SJSA1 (cell line): ENCODE results near the gene RREB1. TPM values are rescaled to one million over a fixed set of nuclear protein-coding genes. Genes with fewer than 3 reads are reported as not detected.
"Not testable (repeated sequence)": the region's sequence is repeated elsewhere in the genome, so short reads cannot be mapped to it uniquely, and the experiment has no call there.

Experiments used
- DNase-seq, 2 experiments: peaks; one replicate each; pipeline ENCODE4 v3.0.0-alpha.2; 2015 to 2020; ENCODE audit warnings: low spot score in 2 of 2, low read depth in 1 of 2
- H3K27ac ChIP-seq: fragments of 250-450 bp; sonication (Bioruptor Pico); 2 replicates; pipeline ENCODE4 v1.5.1; 2020; ENCODE audit warnings: mild to moderate bottlenecking, moderate library complexity
- H3K27me3 ChIP-seq: fragments of 250-450 bp; sonication (Bioruptor Pico); replicated peaks from 2 replicates; pipeline ENCODE4 v1.5.1; 2020; ENCODE audit warnings: mild to moderate bottlenecking, moderate library complexity
- H3K36me3 ChIP-seq: fragments of 250-450 bp; sonication (Bioruptor Pico); 2 replicates; pipeline ENCODE4 v1.5.1; 2020; ENCODE audit warnings: mild to moderate bottlenecking
- H3K4me1 ChIP-seq: fragments of 250-450 bp; sonication (Bioruptor Pico); replicated peaks from 2 replicates; pipeline ENCODE4 v1.6.1; 2021; ENCODE audit warnings: mild to moderate bottlenecking
- H3K4me3 ChIP-seq: fragments of 250-450 bp; sonication (Bioruptor Pico); 2 replicates; pipeline ENCODE4 v1.5.1; 2020; ENCODE audit warnings: mild to moderate bottlenecking
- H3K9me3 ChIP-seq: fragments of 250-450 bp; sonication (Bioruptor Pico); replicated peaks from 2 replicates; pipeline ENCODE4 v1.5.1; 2020; ENCODE audit warnings: mild to moderate bottlenecking
- total RNA-seq: library from RNA; depleted of rRNA; stranded (reverse); fragments of >200 nt; shearing (Covaris generic); gene quantifications from 2 replicates; pipeline ENCODE4 v1.2.3, GENCODE V29; 2014

The RREB1 gene
- total RNA-seq, 1 experiment from 2014 or later, result 16.9 TPM

GRCh38 chr6:7150381-7151064 lies 42.8 kb downstream of the RREB1 start:
- Histone ChIP-seq H3K4me1 (peaks cover 57% of the 10 kb centered on the region), H3K27me3 (no peaks in the 10 kb centered on the region), H3K4me3 (no peak overlapping the region), H3K27ac (no peak overlapping the region), H3K9me3 (no peaks in the 10 kb centered on the region), H3K36me3 (peaks cover 12% of the 10 kb centered on the region)
- no peak for DNase-seq

- Histone ChIP-seq H3K36me3 (peaks cover 11% of the 10 kb centered on the region), H3K9me3 (no peaks in the 10 kb centered on the region), H3K4me1 (peaks cover 57% of the 10 kb centered on the region), H3K27ac (no peak overlapping the region), H3K27me3 (no peaks in the 10 kb centered on the region), H3K4me3 (no peak overlapping the region)
- DNase-seq, result no peak
Observed at GRCh38 chr6:7151381-7151780, 43.6 kb downstream of the RREB1 start.

- Histone ChIP-seq H3K27me3 (no peaks in the 10 kb centered on the region), H3K9me3 (no peaks in the 10 kb centered on the region), H3K4me3 (no peak overlapping the region), H3K27ac (no peak overlapping the region), H3K36me3 (peaks cover 11% of the 10 kb centered on the region), H3K4me1 (peaks cover 57% of the 10 kb centered on the region)
- no peak for DNase-seq
Observed at GRCh38 chr6:7152462-7152861, 44.7 kb downstream of the RREB1 start.

GRCh38 chr6:7153789-7154188 lies 46.0 kb downstream of the RREB1 start:
- no peak for DNase-seq
- Histone ChIP-seq H3K9me3 (no peaks in the 10 kb centered on the region), H3K27me3 (no peaks in the 10 kb centered on the region), H3K4me1 (peaks cover 56% of the 10 kb centered on the region), H3K36me3 (peaks cover 11% of the 10 kb centered on the region), H3K4me3 (no peak overlapping the region), H3K27ac (no peak overlapping the region)

GRCh38 chr6:7154341-7155139 lies 46.8 kb downstream of the RREB1 start:
- Histone ChIP-seq H3K27ac (no peak overlapping the region), H3K9me3 (no peaks in the 10 kb centered on the region), H3K4me1 (peaks cover 55% of the 10 kb centered on the region), H3K4me3 (no peak overlapping the region), H3K36me3 (peaks cover 11% of the 10 kb centered on the region), H3K27me3 (no peaks in the 10 kb centered on the region)
- DNase-seq, result no peak

DNA sequence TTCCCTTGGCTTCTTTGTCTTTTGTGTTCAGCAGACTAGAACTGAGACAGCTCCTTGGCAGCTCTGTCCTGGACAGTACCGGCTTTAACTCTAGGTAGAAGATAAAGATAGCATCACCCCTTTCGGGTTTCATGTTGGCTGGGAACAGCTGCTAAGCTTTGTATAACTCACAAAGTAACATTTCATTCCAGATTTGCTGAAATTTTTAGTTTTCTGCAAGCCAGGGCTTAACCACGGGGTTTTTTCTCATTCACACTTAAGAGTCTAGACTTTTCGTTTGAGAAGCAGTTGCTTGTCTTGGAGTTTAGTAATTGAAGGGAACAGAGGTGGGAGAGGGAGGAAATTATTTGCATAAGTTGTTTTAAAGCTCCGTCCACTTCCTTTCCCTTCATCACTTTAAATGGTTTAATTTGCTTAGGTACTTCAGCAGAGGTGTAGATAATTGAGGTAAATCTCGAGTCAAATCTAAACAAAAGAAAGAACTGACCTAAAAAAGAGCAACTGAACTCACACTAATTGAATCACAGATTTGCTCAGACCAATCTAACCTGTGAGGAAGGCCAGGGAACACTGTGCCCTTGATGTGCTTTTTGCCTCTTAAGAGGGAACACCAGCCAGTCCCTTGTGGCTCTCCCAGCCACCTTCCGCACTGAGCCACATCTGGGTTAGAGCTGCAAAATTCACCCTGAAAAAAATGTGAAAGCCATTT lies 48.3 kb downstream of the RREB1 start:
- Histone ChIP-seq H3K4me3 (no peak overlapping the region), H3K27ac (peak overlapping the region; percentile 69), H3K9me3 (no peaks in the 10 kb centered on the region), H3K27me3 (no peaks in the 10 kb centered on the region), H3K4me1 (peaks cover 55% of the 10 kb centered on the region), H3K36me3 (peaks cover 11% of the 10 kb centered on the region)
- DNase-seq, result no peak

DNA sequence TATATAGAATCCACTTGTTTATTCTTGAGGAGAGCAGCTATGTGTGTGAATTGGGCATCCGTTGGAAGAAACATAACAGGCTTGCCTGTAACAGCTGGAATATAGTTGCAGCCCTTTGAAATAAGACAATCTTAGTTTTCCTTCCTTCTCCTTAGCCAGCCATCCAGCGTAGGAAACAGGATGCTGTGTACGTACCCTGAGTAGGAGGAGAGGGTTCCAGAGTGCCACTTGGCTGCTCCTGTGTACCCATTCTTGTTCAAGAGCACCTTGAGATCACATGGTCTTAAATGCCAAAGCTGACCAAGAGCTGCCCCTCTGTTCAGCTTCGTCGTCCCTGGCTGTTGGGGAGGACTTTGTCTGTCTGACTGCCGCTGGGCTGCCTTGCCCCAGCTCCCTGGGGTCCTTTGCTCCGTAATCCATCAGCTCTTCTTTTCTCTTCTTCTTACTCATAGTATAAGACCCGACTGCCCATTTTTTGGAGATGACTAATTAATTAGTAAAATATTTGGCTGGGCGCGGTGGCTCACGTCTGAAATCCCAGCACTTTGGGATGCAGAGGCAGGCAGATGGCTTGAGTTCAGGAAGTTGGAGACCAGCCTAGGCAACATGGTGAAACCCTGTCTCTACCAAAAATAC lies 49.0 kb downstream of the RREB1 start:
- H3K36me3 ChIP-seq, result peaks cover 11% of the 10 kb centered on the region
- no peaks in the 10 kb centered on the region for H3K9me3 ChIP-seq
- peaks cover 51% of the 10 kb centered on the region for H3K4me1 ChIP-seq
- peak overlapping the region; percentile 69 for H3K27ac ChIP-seq
- no peaks in the 10 kb centered on the region for H3K27me3 ChIP-seq
- H3K4me3 ChIP-seq, result no peak overlapping the region
- peak; percentile 75 to 86 for DNase-seq

- Histone ChIP-seq H3K4me1 (peaks cover 46% of the 10 kb centered on the region), H3K27ac (peak overlapping the region; percentile 69), H3K36me3 (peaks cover 11% of the 10 kb centered on the region)
- H3K4me3 ChIP-seq, DNase-seq, H3K9me3 ChIP-seq, H3K27me3 ChIP-seq: not testable (repeated sequence)
Observed at GRCh38 chr6:7157307-7157706, 49.5 kb downstream of the RREB1 start.

- DNase-seq, result no peak
- H3K27ac ChIP-seq, result no peak overlapping the region
- H3K9me3 ChIP-seq, result no peaks in the 10 kb centered on the region
- peaks cover 11% of the 10 kb centered on the region for H3K36me3 ChIP-seq
- H3K27me3 ChIP-seq, result no peaks in the 10 kb centered on the region
- H3K4me3 ChIP-seq, result no peak overlapping the region
- H3K4me1 ChIP-seq, result peaks cover 41% of the 10 kb centered on the region
Observed at GRCh38 chr6:7157752-7158616, 50.2 kb downstream of the RREB1 start.

DNA sequence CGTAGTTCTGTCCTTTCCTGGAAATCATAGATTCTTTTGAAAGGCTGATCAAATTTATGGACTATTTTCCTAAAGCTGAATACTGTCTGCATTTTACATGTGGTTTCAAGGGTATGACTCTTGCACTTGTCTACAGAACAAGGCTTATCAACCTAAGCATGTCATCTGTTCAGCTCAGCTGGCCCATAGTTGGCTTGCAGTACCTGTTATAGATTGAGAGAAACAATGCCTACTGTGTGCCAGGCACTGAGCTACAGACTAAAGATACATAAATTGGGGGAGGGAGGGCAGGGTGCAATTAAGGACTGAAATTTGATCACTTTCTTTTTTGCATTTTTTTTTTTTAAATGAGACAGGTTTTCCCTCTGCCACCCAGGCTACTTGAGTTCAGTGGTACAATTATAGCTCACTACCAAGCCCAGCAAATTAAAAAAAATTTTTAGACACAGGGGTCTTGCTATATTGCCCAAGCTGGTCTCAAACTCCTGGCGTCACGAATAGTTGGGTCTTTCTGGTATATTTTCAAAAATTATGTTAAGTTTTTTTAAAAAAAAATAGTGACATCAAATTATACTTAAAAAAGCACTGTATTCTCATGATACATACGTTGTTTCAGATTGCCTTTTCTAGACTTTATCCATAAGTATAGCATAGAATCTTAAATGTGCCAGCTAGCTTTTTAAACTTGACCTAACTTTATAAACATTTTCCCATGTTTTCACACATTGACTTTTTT lies 52.2 kb downstream of the RREB1 start:
- Histone ChIP-seq H3K4me1 (peaks cover 50% of the 10 kb centered on the region), H3K27me3 (no peaks in the 10 kb centered on the region), H3K27ac (no peak overlapping the region), H3K4me3 (no peak overlapping the region), H3K36me3 (no peaks in the 10 kb centered on the region), H3K9me3 (no peaks in the 10 kb centered on the region)
- DNase-seq, result no peak

DNA sequence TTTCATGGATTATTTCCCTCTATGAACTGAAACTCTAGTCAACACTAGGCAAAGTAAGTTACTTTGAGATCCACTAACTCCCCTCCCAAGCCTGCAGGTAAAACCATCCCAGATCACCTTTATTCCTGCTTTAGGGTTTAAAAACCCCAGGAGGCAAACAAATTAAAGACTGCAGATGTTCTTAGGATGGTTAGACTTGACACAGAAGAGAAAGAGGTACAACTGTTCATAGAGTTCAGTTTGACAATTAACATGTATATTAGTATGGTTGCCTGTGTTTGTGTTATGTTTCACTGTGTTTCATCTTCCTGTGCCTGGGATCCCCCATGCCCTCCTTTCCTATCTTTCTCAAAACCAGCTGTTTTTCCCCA lies 53.5 kb downstream of the RREB1 start:
- peaks cover 50% of the 10 kb centered on the region for H3K4me1 ChIP-seq
- no peak for DNase-seq
- H3K9me3 ChIP-seq, result no peaks in the 10 kb centered on the region
- H3K4me3 ChIP-seq, result no peak overlapping the region
- H3K27ac ChIP-seq, result no peak overlapping the region
- no peaks in the 10 kb centered on the region for H3K36me3 ChIP-seq
- no peaks in the 10 kb centered on the region for H3K27me3 ChIP-seq

DNA sequence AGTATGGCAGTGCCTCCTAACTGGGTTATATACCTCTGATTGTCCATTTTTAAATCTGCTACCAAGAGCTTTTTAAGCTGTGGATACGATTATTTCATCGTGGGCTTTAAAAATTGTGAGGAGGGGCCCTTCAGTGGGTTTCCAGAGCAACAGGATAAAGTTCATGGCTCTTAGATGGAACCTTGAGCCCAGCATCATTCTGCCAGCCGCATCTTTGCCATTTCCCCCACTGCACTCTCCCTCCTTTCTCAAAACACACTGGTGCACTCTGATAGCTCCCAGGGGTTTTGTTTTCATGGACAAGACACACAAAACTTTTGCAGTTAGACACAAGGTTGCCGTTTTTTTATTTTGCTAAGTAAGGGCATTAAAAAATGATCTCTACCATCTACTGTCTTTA lies 54.1 kb downstream of the RREB1 start:
- H3K9me3 ChIP-seq, result no peaks in the 10 kb centered on the region
- H3K27me3 ChIP-seq, result no peaks in the 10 kb centered on the region
- H3K36me3 ChIP-seq, result no peaks in the 10 kb centered on the region
- peaks cover 50% of the 10 kb centered on the region for H3K4me1 ChIP-seq
- no peak overlapping the region for H3K27ac ChIP-seq
- no peak overlapping the region for H3K4me3 ChIP-seq
- no peak for DNase-seq
